ENCODE measurements around the gene CNTNAP5. TPM values are rescaled to one million over a fixed set of nuclear protein-coding genes. Genes with fewer than 3 reads are reported as not detected.

CNTNAP5 gene
- total RNA-seq, 1 donor from 2014 or later = 22.0 TPM

GRCh38 chr2:124953921-124954320 lies 928.8 kb downstream of the CNTNAP5 start:
- Mint-ChIP-seq H3K4me3 (ENCODE audit: unreplicated experiment) (no peak overlapping the region), H3K9me3 (ENCODE audit: unreplicated experiment) (no peaks in the 10 kb centered on the region), H3K27ac (ENCODE audit: unreplicated experiment) (no peak overlapping the region), H3K36me3 (ENCODE audit: unreplicated experiment) (no peaks in the 10 kb centered on the region), H3K4me1 (ENCODE audit: low read depth, unreplicated experiment) (no peaks in the 10 kb centered on the region), H3K27me3 (ENCODE audit: unreplicated experiment) (no peaks in the 10 kb centered on the region)
- no peak for TF ChIP-seq CTCF (IDR thresholded peaks at IDR 0.05; ENCODE audit: partially characterized antibody, unreplicated experiment)
- no peak for DNase-seq

GRCh38 chr2:124959581-124959980 lies 934.5 kb downstream of the CNTNAP5 start:
- DNase-seq = no peak
- no peaks in the 10 kb centered on the region for H3K4me1 Mint-ChIP-seq (ENCODE audit: low read depth, unreplicated experiment)
- no peak for TF ChIP-seq CTCF (IDR thresholded peaks at IDR 0.05; ENCODE audit: partially characterized antibody, unreplicated experiment)
- H3K27ac Mint-ChIP-seq (ENCODE audit: unreplicated experiment) = no peak overlapping the region
- H3K9me3 Mint-ChIP-seq (ENCODE audit: unreplicated experiment) = no peaks in the 10 kb centered on the region
- no peaks in the 10 kb centered on the region for H3K36me3 Mint-ChIP-seq (ENCODE audit: unreplicated experiment)
- no peaks in the 10 kb centered on the region for H3K27me3 Mint-ChIP-seq (ENCODE audit: unreplicated experiment)
- H3K4me3 Mint-ChIP-seq (ENCODE audit: unreplicated experiment) = no peak overlapping the region

GRCh38 chr2:124961132-124961531 lies 936.0 kb downstream of the CNTNAP5 start:
- no peak for DNase-seq
- Mint-ChIP-seq H3K36me3 (ENCODE audit: unreplicated experiment) (no peaks in the 10 kb centered on the region), H3K4me3 (ENCODE audit: unreplicated experiment) (no peak overlapping the region), H3K27ac (ENCODE audit: unreplicated experiment) (no peak overlapping the region), H3K9me3 (ENCODE audit: unreplicated experiment) (no peaks in the 10 kb centered on the region), H3K4me1 (ENCODE audit: low read depth, unreplicated experiment) (no peaks in the 10 kb centered on the region), H3K27me3 (ENCODE audit: unreplicated experiment) (no peaks in the 10 kb centered on the region)
- no peak for TF ChIP-seq CTCF (IDR thresholded peaks at IDR 0.05; ENCODE audit: partially characterized antibody, unreplicated experiment)
